Measurements from ENCODE around the gene ZNF79. TPM values are rescaled to one million over a fixed set of nuclear protein-coding genes. Genes with fewer than 3 reads are reported as not detected.

Gene ZNF79
- total RNA-seq, 2 donors from 2014 or later = 14.3 to 14.5 TPM

DNA sequence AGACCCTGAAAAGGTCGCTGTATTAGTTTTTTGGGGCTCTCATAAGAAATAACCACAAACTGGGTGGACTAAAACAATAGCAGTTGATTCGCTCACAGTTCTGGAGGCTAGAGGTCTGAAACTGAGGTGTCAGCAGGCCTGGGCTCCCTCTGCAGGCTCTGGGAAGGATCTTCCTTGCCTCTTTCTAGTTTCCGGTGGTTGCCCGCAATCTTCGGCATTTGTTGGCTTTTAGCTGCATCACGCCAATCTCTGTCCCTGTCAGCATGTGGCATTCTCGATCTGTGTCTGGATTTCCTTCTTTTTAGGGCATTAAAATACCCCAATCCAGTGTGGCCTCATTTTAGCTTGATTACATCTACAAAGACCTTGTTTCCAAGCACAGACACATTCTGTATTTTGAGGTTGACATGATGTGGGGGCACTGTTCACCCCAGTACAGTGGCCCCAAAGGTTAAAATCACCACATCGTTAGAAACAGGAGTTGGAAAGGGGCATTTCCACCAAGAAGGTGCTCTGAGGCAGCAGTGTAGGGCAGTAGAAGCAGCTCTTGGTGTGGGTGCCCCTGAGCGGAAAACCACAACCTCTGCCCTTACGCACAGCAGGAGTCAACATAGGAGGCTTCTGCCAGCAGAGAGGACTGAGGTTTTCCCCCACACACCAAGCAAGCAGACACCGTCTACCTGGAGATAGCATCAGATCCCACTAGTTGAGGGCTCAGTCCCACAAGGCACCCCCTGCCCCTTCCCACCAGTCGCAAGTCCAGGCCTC is 13.5 kb downstream of the ZNF79 start:
- TF ChIP-seq POLR2A (IDR thresholded peaks at IDR 0.05) = no peak
- TF ChIP-seq CTCF (IDR thresholded peaks at IDR 0.05) = no peak
- TF ChIP-seq POLR2AphosphoS5 (IDR thresholded peaks at IDR 0.05) = no peak
- no peak for DNase-seq (ENCODE audit: low spot score)
- Histone ChIP-seq H3K4me3 (no peak overlapping the region), H3K4me1 (replicated peaks) (no peaks in the 10 kb centered on the region), H3K36me3 (peaks cover 14 to 20% of the 10 kb centered on the region in 2 donors), H3K27me3 (replicated peaks; ENCODE audit: insufficient read depth) (no peaks in the 10 kb centered on the region), H3K9me3 (no peaks in the 10 kb centered on the region), H3K27ac (no peak overlapping the region)
- intact Hi-C loops (cut with DNase I) = no loop called here
- WGBS = 85% methylated on average over 12 of the region's 12 CpGs

- intact Hi-C loops (cut with DNase I) = no loop called here
- DNase-seq (ENCODE audit: low spot score) = no peak
- Histone ChIP-seq H3K9me3 (no peaks in the 10 kb centered on the region), H3K27me3 (replicated peaks; ENCODE audit: insufficient read depth) (no peaks in the 10 kb centered on the region), H3K4me1 (replicated peaks) (no peaks in the 10 kb centered on the region), H3K36me3 (peaks cover 14 to 20% of the 10 kb centered on the region in 2 donors), H3K4me3 (no peak overlapping the region), H3K27ac (no peak overlapping the region)
- 84% methylated on average over 9 of the region's 9 CpGs for WGBS
- no peak for TF ChIP-seq POLR2A (IDR thresholded peaks at IDR 0.05)
Measured at GRCh38 chr9:127438394-127438793, 14.2 kb downstream of the ZNF79 start.

DNA sequence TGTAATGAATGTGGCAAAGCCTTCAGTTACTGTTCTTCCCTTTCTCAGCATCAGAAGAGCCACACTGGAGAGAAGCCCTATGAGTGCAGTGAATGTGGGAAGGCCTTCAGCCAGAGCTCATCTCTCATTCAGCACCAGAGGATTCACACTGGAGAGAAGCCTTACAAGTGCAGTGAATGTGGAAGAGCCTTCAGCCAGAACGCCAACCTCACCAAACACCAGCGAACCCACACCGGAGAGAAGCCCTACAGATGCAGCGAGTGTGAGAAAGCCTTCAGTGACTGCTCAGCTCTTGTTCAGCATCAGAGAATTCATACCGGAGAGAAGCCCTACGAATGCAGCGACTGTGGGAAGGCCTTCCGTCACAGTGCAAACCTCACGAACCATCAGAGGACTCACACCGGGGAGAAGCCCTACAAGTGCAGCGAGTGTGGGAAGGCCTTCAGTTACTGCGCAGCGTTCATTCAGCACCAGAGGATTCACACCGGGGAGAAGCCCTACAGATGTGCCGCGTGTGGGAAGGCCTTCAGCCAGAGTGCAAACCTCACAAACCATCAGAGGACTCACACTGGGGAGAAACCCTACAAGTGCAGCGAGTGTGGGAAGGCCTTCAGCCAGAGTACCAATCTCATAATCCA is 20.2 kb downstream of the ZNF79 start:
- no peak for TF ChIP-seq POLR2A (IDR thresholded peaks at IDR 0.05)
- no peak for TF ChIP-seq CTCF (IDR thresholded peaks at IDR 0.05)
- no peak for TF ChIP-seq POLR2AphosphoS5 (IDR thresholded peaks at IDR 0.05)
- intact Hi-C loops (cut with DNase I) = no loop called here
- Histone ChIP-seq H3K27me3 (replicated peaks; ENCODE audit: insufficient read depth) (no peaks in the 10 kb centered on the region), H3K9me3 (no peaks in the 10 kb centered on the region), H3K4me1 (replicated peaks) (peaks cover under 1% of the 10 kb centered on the region), H3K36me3 (peaks cover 15 to 24% of the 10 kb centered on the region in 2 donors), H3K27ac (no peak overlapping the region), H3K4me3 (no peak overlapping the region)
- DNase-seq (ENCODE audit: low spot score) = no peak
- WGBS = 90% methylated on average over 17 of the region's 17 CpGs

DNA sequence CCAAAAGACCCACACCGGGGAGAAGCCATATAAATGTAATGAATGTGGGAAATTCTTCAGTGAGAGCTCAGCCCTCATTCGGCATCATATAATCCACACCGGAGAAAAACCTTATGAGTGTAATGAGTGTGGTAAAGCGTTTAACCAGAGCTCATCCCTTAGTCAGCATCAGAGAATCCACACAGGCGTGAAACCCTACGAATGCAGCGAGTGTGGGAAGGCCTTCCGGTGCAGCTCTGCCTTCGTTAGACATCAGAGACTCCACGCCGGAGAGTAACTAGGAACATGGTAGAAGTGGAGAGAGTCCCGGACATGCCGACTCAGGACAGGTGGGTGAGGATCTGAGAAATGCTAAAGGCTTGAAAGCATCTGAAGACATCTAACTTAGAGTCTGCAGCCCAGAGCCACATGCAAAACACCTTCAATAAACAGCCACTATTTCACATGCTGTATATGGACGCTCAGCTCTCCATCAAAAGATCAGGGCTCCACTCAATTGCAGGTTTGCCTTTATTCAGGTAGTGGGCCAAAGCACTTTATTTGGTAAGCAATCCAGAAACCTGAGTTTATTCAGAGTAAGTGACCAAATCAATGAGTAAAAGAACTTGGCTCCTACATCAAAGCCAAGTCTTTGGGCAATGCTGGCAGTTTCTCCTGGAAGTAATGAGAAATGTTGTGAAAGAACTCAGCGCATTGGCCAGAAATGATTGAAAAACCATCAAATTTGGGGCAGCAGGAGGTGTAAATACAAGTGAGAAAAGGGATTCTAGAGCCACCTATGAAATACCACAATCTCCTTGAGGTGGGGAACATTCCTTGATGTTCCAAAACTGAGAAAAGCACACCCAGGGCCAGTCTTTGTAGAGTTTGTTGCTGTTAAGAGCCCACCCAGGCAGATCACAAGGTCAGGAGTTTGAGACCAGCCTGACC is 21.0 kb downstream of the ZNF79 start:
- Histone ChIP-seq H3K36me3 (peaks cover 15 to 24% of the 10 kb centered on the region in 2 donors), H3K27ac (no peak overlapping the region)
- intact Hi-C loops (cut with DNase I) = no loop called here

More for the DNA sequence above, 21.0 kb downstream of the ZNF79 start:
- H3K27me3 ChIP-seq (replicated peaks; ENCODE audit: insufficient read depth) = no peaks in the 10 kb centered on the region
- no peak for TF ChIP-seq POLR2AphosphoS5 (IDR thresholded peaks at IDR 0.05)
- TF ChIP-seq POLR2A (IDR thresholded peaks at IDR 0.05) = no peak
- TF ChIP-seq CTCF (IDR thresholded peaks at IDR 0.05) = no peak
- no peaks in the 10 kb centered on the region for H3K9me3 ChIP-seq
- H3K4me3 ChIP-seq = no peak overlapping the region
- peaks cover 8% of the 10 kb centered on the region for H3K4me1 ChIP-seq (replicated peaks)
- no peak for DNase-seq (ENCODE audit: low spot score)
- WGBS = 84% methylated on average over 15 of the region's 15 CpGs

Measured in prostate gland (tissue), 2 donors.